Stimulated activated CD4-positive, alpha-beta T cell treated with anti-CD3 and anti-CD28 coated beads, Interleukin-12 subunit alpha, Interleukin-12 subunit beta, amount 100 ng/mL, for 24 hours (primary cell): ENCODE measurements around the gene TBC1D9B.

Source experiments
- DNase-seq, 2 experiments: peaks; one replicate each; pipeline ENCODE4 v3.0.0-alpha.2; 2020; ENCODE audit warnings: low read depth in 2 of 2

TBC1D9B gene

DNA sequence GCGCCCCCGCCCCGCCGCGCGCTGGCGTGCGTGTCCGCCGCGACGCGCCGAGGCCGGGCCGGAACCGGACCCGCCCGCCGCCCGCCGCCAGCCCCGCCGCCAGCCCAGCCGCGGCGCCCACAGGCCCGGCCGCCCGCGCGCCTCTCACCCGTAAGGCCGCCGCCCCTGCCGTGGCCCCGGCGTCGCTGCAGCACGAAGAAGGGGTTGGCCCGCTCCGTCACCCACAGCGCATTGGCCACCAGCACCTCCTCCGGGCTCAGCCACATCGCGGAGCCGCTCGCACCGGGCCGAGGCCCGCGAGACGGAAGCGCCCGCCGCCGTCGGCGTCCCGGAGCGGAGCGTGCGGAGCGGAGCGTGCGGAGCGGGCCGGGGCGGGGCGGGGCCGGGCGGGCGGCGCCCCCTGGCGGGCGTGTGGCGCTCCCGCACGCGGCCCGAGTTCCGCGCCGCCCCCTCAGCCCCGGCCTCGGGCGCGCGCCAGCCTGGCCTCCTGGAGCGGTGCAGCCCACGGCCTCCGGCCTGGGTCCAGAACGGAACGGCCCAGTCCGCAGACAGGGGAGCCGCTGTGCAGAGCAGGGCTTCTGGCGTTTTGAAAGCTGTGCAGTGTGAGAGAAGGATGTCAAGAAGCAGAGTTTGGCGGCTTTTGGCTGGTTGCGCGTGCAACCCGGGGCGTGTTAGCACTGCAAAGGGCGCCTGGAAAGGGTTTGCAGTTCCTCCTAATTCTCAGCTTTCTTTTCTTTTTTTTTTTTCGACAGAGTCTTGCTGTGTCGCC lies at the start of gene TBC1D9B:
Gene TBC1D9B, minus strand, starts transcription at position 342 of the 769 bp plus-strand sequence. Its CDS starts 76 bp downstream, at position 266.
- peak; percentile 41 for DNase-seq

DNA sequence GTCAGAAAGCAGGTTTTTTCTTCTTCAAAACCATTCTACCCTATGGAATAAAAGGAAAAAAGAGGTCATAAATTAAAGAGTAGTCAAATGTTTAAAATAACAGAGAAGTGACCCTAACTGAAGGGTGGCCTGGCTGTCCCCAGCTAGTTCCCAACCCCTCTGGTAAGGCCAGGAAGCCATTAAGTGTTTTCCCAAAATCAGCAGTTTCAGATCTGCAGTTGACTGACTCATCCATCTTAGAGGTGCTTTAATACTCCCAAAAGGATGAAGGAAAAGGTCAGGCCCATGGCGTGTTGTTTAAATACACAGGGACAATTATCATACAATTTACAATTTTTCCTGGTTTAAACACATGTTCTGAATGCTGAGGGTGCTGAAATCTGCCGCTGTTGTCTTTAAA lies 47.9 kb upstream of the TBC1D9B start:
- no peak for DNase-seq

DNA sequence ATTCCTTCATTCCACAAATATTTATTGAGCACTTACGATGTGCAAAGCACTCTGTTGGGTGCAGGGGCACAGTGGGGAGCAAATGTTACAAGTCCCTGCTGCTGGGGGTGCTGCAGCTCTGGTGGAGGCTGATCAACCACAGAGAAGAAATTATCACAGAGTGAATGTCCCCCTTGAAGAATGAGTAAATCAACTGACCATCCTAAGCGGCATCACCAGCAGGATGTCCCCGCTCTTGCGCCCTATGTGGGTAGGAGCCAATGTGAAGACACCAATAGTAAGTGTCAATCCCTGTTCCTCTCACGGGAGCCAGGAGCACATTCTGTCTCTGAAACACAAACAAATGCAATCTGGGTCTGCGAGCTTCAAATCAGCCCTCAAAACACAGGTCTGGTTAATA lies 47.4 kb upstream of the TBC1D9B start:
- DNase-seq = no peak

DNA sequence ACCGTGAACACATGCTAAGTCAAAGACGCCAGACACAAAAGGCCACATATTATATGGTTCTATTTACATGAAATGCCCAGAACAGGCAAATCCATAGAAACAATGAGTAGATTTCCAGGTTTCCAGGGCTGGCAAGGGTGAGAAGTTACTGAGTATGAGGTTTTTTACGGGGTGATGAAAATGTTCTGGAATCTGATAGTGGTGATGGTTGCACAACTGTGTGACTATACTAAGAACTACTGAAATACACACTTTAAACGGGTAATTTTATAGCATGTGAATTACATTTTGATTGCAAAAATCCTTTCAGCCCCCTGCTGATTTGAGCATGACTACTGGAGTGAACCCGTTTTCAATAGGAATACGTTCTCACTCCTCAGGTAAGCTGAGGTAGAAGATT lies 46.7 kb upstream of the TBC1D9B start:
- no peak for DNase-seq

DNA sequence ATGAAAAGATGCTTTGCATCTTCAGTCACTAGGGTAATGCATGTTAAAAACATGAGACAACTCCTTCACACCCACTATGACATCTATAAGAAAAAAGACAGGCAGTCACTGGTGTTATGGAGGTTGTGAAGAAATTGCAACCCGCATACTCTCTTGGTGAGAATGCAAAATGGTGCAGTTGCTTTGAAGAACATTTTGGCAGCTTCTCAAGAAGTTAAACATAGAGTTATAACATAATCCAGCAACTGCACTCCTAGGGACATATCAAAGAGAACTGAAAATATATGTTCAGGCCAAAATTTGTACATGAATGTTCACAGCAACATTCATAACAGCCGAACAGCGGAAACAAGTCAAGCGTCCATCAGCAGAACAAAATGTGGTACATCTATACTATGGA lies 46.3 kb upstream of the TBC1D9B start:
- no peak for DNase-seq

DNA sequence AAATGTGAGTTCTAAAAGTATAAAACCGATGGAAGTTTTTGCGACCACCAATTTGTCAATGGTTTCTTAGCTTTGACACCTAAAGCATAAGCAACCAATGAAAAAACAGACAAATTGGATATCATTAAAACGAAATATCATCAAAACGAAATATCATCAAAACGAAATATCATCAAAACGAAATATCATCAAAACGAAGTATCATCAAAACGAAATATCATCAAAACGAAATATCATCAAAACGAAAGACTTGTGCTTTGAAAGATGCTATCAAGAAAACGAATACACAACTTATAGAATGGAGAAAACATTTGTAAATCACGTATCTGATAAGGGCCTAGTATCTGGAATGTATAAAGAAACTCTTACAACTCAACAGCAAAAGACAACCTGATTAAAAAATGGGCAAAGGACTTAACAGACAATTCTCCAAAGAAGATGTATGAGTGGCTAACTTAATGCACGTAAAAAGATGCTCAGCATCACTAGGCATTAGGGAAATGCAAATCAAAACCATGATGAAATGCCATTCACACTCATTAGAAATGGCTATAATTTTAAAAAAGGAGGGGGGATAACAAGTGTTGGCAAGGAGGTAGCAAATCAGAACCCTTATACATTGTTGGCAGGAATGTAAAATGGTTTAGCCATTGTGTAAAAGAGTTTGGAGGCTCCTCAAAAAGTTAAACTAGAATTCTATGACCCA lies 29.4 kb upstream of the TBC1D9B start:
- no peak for DNase-seq

DNA sequence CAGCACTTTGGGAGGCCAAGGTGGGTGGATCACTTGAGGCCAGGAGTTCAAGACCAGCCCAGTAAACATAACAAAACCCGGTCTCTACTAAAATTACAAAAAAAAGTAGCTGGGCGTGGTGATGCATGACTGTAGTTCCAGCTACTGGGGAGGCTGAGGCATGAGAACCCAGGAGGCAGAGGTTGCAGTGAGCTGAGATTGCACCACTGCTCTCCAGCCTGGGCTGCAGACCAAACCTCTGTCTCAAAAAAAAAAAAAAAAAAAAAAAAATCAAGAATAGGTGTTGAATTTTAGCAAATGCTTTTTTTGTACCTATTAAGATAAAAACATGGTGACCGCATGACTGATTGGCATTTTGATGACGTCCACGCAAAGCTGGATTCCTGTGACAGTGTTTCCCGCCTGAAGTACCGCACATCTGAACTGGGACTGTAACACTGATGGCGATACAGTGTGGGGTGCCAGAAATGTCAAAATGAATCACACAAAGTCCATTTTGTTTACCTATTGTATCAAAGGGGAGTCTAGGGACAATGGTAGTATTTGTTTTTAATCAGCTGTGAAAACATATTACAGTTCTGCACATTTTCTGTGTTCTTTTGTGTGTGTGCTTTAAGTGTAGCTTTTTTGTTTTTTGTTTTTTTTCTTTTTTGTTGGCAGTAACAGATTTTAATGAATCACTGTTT lies 23.2 kb upstream of the TBC1D9B start:
- DNase-seq = no peak

DNA sequence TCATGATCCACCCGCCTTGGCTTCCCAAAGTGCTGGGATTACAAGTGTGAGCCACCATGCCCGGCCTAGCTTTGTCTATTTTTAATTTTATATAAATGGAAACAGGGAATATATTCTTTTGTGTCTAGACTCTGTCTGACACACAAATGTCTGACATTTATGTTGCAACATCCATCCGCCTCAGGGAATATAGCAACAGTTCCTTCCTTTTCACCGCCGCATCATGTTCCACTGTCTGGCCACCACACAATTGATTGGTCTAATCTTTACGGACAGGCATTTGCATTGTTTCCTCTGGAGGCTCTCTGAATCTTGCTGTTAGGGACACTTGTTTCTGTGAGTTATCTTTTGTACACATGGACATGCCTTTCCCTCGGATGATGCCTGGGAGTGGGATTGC lies 20.1 kb upstream of the TBC1D9B start:
- no peak for DNase-seq

DNA sequence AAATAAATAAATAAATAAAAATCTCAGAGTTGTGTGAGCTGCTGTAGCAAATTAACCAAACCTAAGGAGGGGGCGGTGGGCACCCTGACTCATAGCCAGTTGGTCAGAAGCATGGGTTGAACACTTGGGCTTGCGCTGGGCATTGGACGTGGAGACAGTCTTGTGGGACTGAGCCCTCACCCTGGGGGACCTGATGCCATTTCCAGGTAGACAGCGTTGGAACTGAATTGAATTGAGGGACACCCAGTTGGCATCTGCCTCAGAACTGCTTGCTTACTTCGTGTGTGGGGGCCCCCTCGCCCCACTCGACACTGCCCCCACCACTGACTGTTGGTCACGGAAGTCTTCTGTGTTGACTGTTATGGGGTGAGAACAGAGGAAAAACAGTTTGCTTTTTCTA lies 19.0 kb upstream of the TBC1D9B start:
- no peak for DNase-seq

DNA sequence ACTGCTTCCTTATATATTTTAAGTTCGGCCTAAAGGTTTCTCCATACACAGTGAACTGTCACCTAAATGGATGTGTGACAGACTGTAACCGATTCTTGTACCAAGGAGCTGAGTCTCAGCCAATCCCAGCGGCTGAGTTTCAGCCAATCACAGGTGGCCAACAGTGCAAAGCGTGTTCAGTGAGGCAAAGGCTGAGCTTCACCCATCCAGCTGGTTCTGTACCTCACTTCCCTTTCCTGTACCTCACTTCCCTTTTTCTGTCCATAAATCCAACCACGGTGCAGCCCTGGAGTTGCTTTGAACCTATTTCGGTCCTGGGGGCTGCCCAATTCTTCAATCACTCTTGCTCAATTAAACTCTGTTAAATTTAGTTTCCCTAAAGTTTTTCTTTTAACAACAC lies 15.7 kb upstream of the TBC1D9B start:
- no peak for DNase-seq

DNA sequence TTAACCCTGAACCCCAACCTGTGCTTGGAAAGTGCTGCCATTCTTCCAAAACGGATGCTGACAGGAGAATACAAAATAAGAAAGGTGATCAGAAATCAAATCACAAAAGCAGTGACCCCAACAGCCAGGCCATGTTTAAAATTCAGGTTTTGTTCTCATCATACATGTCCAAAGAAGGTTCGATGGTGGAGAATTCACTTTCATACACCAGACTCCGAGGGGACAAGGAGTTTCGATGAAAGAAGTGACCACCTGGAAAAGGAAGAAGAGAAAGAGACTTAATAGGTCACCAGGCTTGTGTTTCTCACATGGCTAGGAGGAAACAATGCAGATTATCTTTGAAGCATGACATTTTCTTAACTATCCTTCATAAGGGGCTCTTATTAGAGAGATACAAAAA lies 12.5 kb upstream of the TBC1D9B start:
- no peak for DNase-seq

DNA sequence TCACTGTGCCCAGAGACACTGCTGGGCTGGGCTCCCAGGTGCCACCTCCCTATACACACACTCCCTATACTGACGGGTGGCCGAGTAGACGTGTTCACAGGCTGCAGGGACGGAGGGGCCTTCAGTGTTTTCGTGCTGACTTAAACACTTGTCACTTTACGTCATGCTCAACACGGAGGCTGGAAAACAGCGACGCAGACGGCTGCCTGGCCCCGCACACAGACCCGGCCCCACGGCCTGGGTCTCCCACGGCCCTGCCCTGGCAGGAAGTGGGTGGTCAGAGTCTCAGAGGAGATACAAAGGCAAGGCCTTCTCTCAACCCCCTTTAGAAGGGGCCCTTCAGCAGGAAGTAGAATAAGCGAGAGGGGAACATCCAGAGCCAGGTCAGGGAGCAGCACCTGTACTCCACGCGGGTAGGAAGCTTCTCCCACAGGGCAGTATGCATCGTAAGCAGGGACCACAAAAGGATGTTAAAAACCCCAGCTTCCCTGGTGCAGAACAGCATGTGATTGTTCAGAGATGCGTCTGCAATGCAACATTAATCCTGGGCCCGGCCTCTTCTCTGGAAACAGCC lies 11.9 kb upstream of the TBC1D9B start:
- DNase-seq = no peak

DNA sequence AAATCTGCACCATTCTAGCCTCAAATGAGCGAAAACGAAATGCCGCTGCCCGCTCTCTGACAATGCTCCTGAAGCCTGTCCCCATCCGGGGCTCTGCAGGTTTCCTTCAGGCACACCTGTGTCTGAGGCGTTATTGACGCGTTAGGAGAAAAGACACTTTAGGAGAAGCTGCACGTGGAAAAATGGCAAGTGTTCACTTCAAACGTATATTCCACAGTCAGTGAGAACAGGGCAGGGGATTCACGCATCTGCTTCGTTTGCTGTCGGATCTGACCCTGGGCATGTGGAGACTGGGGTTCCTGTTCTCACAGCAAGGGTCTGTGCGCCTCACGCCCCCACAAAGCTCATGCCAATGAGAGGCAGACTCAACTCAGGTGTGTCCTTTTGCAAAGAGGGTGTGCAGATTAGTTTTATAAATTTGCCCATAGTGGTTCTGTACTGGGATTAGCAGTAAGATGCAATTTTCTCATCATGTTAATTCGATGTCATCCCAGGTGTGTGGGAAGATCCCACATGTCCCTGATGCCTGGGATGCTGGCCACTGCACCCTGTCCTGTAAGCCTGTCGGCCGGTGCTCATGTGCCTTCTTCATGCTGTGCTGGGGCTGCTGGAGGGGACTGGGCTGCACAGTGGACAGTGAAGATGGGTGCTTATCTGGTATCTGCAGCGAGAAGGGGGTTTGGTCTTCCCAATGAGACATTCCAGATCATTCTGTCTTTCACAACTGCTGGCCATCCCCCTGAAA lies 11.2 kb upstream of the TBC1D9B start:
- no peak for DNase-seq

DNA sequence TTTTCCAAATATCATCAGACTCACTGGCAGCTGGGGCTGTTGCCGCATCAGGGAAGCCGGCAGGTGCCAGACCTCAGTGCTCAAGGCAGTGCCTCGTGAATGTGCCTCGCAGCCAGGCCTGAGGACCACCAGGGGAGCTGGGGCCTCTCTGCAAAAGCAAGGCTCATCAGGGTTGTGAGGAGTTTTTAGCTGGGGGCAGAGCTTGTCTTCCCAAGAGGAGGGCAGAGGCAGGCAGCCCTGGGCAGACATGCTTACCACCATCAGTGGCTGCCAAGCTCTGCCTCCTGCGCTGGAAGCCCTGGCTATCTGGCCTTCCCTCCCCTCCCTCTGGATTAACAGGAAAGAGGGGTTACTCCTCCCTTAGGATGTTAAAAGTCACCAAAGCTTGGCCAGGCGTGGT lies 8.8 kb upstream of the TBC1D9B start:
- no peak for DNase-seq

DNA sequence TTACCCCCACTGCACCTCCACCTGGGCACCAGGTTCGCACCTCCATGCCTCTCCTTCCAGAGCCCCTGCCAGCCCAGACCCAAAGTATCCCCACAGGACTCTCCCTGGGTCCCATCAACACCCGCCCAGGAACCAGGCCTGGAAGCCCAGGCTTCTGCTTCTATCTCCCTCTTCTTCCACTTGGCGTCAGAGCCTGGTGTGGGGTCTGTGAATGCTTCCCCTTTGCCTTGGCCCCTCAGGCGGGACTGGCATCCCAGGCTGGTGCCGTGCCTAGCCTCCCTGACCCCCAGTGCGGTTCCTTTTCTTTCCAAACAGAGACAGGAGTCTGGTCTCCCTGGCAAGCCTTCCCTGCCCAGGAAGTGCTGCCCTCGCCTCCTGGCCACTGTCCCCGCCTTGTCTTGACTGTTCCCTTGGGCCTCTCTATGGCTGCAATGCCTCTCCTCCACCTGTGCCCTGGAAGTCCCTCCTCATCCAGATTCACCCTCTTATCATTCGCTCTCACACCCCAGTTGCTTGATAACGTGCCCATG lies 7.8 kb upstream of the TBC1D9B start:
- no peak for DNase-seq

DNA sequence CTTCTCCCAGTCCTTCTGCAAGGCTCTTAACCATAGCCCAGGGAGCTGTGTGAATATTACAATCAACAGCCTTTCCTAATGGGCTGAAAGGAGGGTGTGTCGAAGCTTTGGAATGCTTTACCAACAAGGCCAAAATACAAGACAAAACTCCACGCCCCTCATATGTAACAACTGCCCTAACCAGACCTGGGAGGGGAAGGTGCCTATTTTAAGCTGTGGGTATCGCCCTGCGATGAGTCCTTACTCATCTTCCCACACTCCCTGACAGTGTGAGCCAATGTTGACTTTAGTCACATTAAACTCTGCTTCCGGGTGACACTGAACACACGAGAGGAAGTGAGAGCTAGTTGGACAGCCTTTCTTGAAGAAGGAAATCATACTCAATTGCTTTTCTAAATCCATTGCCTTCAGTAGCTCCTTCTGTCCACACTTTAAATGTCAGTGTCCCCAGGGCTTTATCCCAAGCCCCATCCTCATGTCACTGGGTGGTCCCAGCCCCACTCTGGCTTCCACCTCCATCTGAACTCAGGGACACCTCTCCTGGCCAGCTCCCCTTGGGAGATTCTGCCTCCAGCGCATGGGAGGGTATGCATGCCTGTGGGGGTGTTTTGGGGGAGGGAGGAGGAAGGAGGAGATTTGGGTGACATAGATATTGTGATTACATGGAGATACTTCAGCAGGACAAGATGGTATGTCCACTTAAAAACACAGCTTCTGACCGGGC lies 6.5 kb upstream of the TBC1D9B start:
- DNase-seq = no peak

DNA sequence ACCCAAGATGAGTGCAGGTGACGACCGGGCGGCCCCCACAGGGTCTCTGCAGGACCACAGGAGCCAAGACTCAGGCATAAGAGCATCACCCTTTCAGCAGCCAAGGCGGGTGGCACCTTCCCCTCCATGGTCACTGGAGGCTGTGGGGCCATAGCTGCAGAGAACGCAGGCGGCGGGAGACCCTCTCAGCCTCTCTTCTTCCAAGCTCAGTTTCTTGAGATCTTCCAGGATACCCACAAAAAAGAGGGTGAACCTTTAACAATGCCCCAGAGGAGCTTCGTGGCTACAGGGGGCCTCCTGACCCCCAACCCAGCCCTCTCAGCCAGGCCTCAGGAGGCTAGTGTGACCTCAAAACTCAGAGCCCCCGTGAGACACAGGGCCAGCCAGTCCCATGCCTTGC lies 5.8 kb upstream of the TBC1D9B start:
- no peak for DNase-seq

DNA sequence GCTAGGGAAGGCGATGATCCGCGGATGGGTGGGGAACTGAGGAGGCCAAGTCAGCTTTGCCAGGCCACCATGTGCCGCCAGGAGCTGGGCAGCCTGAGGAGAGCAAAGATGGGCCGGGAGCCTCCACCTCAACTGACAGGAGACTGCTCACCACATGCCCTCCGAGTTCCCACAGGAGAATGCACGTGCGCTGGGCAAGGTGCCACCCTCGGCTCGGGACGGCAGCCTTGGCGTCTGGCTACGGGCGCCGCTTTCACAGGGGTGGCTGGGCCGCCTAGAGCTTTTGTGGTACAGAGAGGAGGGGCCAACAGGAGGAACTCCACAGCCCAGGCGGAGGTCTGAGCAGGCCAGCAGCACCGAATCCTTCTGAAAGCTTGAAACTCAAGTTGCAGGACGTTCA lies 5.3 kb upstream of the TBC1D9B start:
- no peak for DNase-seq

DNA sequence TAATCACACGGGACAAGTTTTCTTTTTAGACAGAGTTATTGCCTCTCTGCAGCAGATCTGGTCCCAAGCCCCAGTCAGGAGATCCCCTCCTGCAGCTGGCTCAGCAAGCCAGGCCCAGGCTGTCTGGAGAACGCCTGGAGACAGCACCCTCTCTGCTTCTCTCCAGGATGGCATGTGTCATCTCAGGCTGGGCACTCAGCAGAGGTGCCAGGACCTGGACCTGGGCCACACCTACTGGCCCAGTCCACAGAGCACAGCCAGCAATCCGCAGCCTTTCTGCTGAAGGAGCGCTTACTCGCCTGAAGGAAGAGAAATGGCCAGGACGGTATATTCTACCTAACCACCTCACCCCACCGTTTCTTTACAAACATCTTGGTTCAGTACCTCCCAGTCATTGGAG lies 4.7 kb upstream of the TBC1D9B start:
- DNase-seq = no peak

DNA sequence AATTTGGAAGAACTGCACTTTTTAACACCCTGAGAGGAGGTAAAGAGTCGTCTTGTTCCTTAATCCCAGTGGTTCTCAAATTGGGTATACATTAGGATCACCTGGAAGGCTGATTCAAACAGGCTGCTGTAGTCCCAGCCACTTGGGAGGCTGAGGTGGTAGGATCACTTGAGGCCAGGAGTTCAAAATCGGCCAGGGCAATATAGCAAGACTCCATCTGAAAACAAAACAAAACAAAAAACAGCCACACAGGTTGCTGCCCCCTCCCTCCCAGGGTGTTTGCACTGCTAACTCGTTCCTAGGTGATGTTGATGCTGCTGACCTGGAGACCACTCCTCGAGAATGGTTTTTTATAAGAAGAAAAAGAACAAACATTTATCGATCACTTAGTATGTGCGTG lies 1.5 kb upstream of the TBC1D9B start:
- no peak for DNase-seq

DNA sequence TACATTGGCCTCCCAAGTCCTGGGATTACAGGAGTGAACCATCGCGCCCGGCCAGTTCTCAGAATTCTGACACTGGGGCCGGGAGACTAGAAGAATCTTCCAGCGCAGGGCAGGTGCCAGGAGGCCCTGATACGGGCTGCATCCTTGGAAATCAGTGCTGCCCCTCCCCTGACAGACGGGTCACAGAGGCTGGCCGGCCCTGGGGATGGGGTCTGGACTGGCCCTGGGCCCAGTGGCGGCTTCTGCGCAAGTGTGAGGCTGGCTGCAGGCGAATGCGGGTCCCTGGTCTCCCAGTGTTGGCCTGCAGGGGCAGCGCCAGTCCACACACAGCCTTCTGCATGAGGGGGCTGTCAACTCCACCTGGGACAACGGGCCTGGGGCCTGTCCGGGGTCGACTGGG lies 831 bp upstream of the TBC1D9B start:
- DNase-seq = no peak
